HEK293T (cell line): ENCODE measurements around the gene DHX9.

Experiments used
- FOXK2 ChIP-seq: fragments of 450-650 bp; IDR thresholded peaks from 2 replicates; pipeline ENCODE4 v1.6.1; 2016; ENCODE audit warnings: mild to moderate bottlenecking
- L3MBTL2 ChIP-seq: fragments of 450-650 bp; conservative IDR thresholded peaks from 2 replicates; pipeline ENCODE4 v1.6.1; 2016; ENCODE audit warnings: mild to moderate bottlenecking

DNA sequence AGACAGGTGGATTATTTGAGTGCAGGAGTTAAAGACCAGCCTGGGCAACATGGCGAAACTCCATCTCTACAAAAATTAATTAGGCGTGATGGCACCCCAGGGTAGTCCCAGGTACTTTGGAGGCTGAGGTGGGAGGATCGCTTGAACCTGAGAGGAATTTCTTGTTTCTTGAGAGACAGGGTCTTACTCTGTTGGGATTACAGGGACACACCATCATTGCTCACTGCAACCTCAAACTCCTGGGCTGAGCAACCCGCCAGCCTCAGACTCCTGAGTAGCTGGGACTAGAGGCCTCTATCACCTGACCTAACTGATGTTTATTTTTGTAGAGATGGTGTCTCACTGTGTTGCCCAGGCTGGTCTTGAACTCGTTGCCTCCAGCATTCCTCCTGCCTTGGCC, 24.8 kb downstream of the DHX9 start:
- TF ChIP-seq FOXK2: no peak
- no peak for TF ChIP-seq L3MBTL2
